Hematopoietic multipotent progenitor cell treated with erythropoietin and hydrocortisone succinate and interleukin-3 and kit ligand, for 6 days (in vitro differentiated cells): Measurements from ENCODE around the gene FHOD1.
A peak's percentile ranks its signal among the peaks of the same experiment; 100 is the strongest.

Experiments
- DNase-seq: peaks from one replicate; pipeline ENCODE4 v3.0.0-alpha.2; 2015

The FHOD1 gene

GRCh38 chr16:67247192-67248072 is at the start of gene FHOD1:
FHOD1 (minus strand) TSS chr16:67247481; CDS start chr16:67247410, 71 bp downstream.
- peak; percentile 99 for DNase-seq

- DNase-seq: no peak
These were observed 49.1 kb upstream of the FHOD1 start for GRCh38 chr16:67296420-67296819.

- no peak for DNase-seq
These were observed 47.7 kb upstream of the FHOD1 start for GRCh38 chr16:67294938-67295361.

- no peak for DNase-seq
These were observed 47.0 kb upstream of the FHOD1 start for GRCh38 chr16:67294171-67294757.

GRCh38 chr16:67291461-67291860 is 44.2 kb upstream of the FHOD1 start:
- DNase-seq: no peak

GRCh38 chr16:67287960-67288359 is 40.7 kb upstream of the FHOD1 start:
- no peak for DNase-seq

- no peak for DNase-seq
These were observed 39.4 kb upstream of the FHOD1 start for GRCh38 chr16:67286441-67287235.

GRCh38 chr16:67284699-67285646 is 37.7 kb upstream of the FHOD1 start:
- DNase-seq: no peak

- DNase-seq: no peak
These were observed 36.7 kb upstream of the FHOD1 start for GRCh38 chr16:67283826-67284555.

GRCh38 chr16:67283039-67283825 is 36.0 kb upstream of the FHOD1 start:
- no peak for DNase-seq

GRCh38 chr16:67282447-67282805 is 35.1 kb upstream of the FHOD1 start:
- DNase-seq: no peak

GRCh38 chr16:67281536-67282446 is 34.5 kb upstream of the FHOD1 start:
- DNase-seq: no peak

GRCh38 chr16:67280090-67281015 is 33.1 kb upstream of the FHOD1 start:
- no peak for DNase-seq

GRCh38 chr16:67279296-67280089 is 32.2 kb upstream of the FHOD1 start, which contains the start of gene PLEKHG4:
PLEKHG4 (plus strand) TSS chr16:67279532; CDS start chr16:67280045, 513 bp downstream.
- peak; percentile 86 for DNase-seq

GRCh38 chr16:67278773-67279295 is 31.6 kb upstream of the FHOD1 start:
- DNase-seq: peak; percentile 70

- no peak for DNase-seq
These were observed 30.9 kb upstream of the FHOD1 start for GRCh38 chr16:67277999-67278772.
